Neuronal stem cell (in vitro differentiated cells): ENCODE results near the gene SERGEF.

Experiments
- DNase-seq: peaks from one replicate; pipeline ENCODE4 v3.0.0-alpha.2; 2013; ENCODE audit warnings: low spot score
- H2AFZ ChIP-seq: one replicate; pipeline ENCODE4 v1.6.1; 2013; ENCODE audit warnings: mild to moderate bottlenecking, low read length, inconsistent platforms
- H2AK5ac ChIP-seq: 2 replicates; pipeline ENCODE4 v1.6.1; 2013; ENCODE audit warnings: low read depth, mild to moderate bottlenecking, inconsistent platforms, low read length, moderate library complexity, mixed read lengths
- H2BK120ac ChIP-seq: 2 replicates; pipeline ENCODE4 v1.6.1; 2013; ENCODE audit warnings: low read depth, mild to moderate bottlenecking, inconsistent platforms, low read length, moderate library complexity, mixed read lengths
- H2BK12ac ChIP-seq: one replicate; pipeline ENCODE4 v1.6.1; 2013; ENCODE audit warnings: low read length, inconsistent platforms
- H2BK15ac ChIP-seq: 2 replicates; pipeline ENCODE4 v1.6.1; 2013; ENCODE audit warnings: mild to moderate bottlenecking, low read length, inconsistent platforms, mixed read lengths
- H2BK5ac ChIP-seq: one replicate; pipeline ENCODE4 v1.6.1; 2013; ENCODE audit warnings: inconsistent platforms, mild to moderate bottlenecking, low read length, moderate library complexity
- H3K14ac ChIP-seq: one replicate; pipeline ENCODE4 v1.6.1; 2013; ENCODE audit warnings: low read length, inconsistent platforms
- H3K18ac ChIP-seq: 2 replicates; pipeline ENCODE4 v1.6.1; 2013; ENCODE audit warnings: low read length, inconsistent platforms
- H3K23ac ChIP-seq: 2 replicates; pipeline ENCODE4 v1.6.1; 2013; ENCODE audit warnings: low read depth, mild to moderate bottlenecking, mixed read lengths, low read length, inconsistent platforms; ENCODE audit not compliant: poor library complexity
- H3K27ac ChIP-seq: replicated peaks from 3 replicates; pipeline ENCODE4 v1.5.1; 2013; ENCODE audit warnings: low read length, inconsistent platforms
- H3K27me3 ChIP-seq, 3 experiments: 2 replicates each; pipeline ENCODE4 v1.6.1; 2013; ENCODE audit warnings: low read length in 3 of 3, mild to moderate bottlenecking in 2 of 3, inconsistent platforms in 1 of 3, low read depth in 1 of 3, mixed read lengths in 1 of 3, moderate library complexity in 1 of 3; ENCODE audit not compliant: control insufficient read depth in 3 of 3, insufficient read depth in 3 of 3
- H3K36me3 ChIP-seq, 2 donors: replicated peaks in 1 of 2; 2 replicates each; pipeline ENCODE4 v1.6.1; 2013; ENCODE audit warnings: low read length in 2 of 2; ENCODE audit not compliant: control insufficient read depth in 2 of 2, insufficient read depth in 2 of 2
- H3K4ac ChIP-seq: 2 replicates; pipeline ENCODE4 v1.6.1; 2013; ENCODE audit warnings: inconsistent platforms, mild to moderate bottlenecking, low read length, moderate library complexity
- H3K4me1 ChIP-seq, 2 donors: 1 replicate in 1 of 2; 2 replicates in 1 of 2; pipeline ENCODE4 v1.6.1; 2013; ENCODE audit warnings: low read length in 2 of 2, low read depth in 1 of 2; ENCODE audit not compliant: control insufficient read depth in 2 of 2, insufficient read depth in 1 of 2
- H3K4me2 ChIP-seq: one replicate; pipeline ENCODE4 v1.6.1; 2013; ENCODE audit warnings: mild to moderate bottlenecking, low read length, inconsistent platforms; ENCODE audit not compliant: insufficient read depth, poor library complexity, severe bottlenecking
- H3K4me3 ChIP-seq, 2 donors: 2 replicates each; pipeline ENCODE4 v1.5.1; 2013; ENCODE audit warnings: low read length in 2 of 2, mild to moderate bottlenecking in 2 of 2, inconsistent platforms in 1 of 2, moderate library complexity in 1 of 2
- H3K79me1 ChIP-seq: one replicate; pipeline ENCODE4 v1.6.1; 2013; ENCODE audit warnings: low read depth, mild to moderate bottlenecking, inconsistent platforms, low read length, moderate library complexity
- H3K9ac ChIP-seq: one replicate; pipeline ENCODE4 v1.6.1; 2013; ENCODE audit warnings: mild to moderate bottlenecking, low read depth, low read length, inconsistent platforms; ENCODE audit not compliant: poor library complexity
- H3K9me3 ChIP-seq, 2 donors: replicated peaks in 1 of 2; 2 replicates each; pipeline versions ENCODE3 to v1.6.1; 2013; ENCODE audit warnings: low read length in 2 of 2, mild to moderate bottlenecking in 2 of 2, inconsistent platforms in 1 of 2, low read depth in 1 of 2, mixed read lengths in 1 of 2, moderate library complexity in 1 of 2; ENCODE audit not compliant: control insufficient read depth in 2 of 2, insufficient read depth in 1 of 2
- H4K8ac ChIP-seq: one replicate; pipeline ENCODE4 v1.6.1; 2013; ENCODE audit warnings: low read depth, mild to moderate bottlenecking, inconsistent platforms, low read length, moderate library complexity
- H4K91ac ChIP-seq: one replicate; pipeline ENCODE4 v1.6.1; 2013; ENCODE audit warnings: low read length, low read depth, mild to moderate bottlenecking, inconsistent platforms; ENCODE audit not compliant: poor library complexity
- WGBS, 2 donors: extraction: QIAGEN DNeasy Blood & Tissue Kit; methylation state at CpG; one replicate each; pipeline ENCODE4 v1.1.7; 2013; ENCODE audit warnings: missing lambda C conversion rate in 2 of 2, mixed read lengths in 1 of 2; ENCODE audit not compliant: insufficient read length in 2 of 2, insufficient replicate concordance in 1 of 2; ENCODE audit errors: extremely low coverage in 2 of 2; 5-methylcytosine and 5-hydroxymethylcytosine counted together

The SERGEF gene

DNA sequence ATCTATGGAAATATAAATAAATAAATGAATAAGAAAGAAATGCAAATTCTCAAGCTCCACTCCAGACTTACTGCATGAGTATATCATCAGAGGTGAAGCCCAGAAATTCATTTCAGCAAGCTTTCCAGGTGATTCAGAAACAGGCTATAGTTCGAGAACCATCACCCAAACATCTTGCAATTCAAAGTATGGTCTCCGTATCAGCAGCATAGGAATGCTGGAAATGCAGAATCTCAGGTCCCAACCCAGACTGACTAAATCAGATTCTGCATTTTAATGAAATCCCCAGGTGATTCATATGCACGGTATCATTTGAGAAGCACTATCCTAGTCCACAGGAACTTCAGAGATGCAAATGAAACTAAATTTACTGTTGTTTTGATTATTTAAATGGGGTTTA is 95.3 kb downstream of the SERGEF start:
- no peak overlapping the region for H4K8ac ChIP-seq
- no peaks in the 10 kb centered on the region for H3K27me3 ChIP-seq
- no peak for DNase-seq
- no CpG with 5 or more reads among the region's 3 CpGs for WGBS, 2 donors
- H4K91ac ChIP-seq = no peak overlapping the region
- no peak overlapping the region for H2BK15ac ChIP-seq
- no peak overlapping the region for H3K14ac ChIP-seq
- no peak overlapping the region for H2AFZ ChIP-seq
- H3K27ac ChIP-seq = no peak overlapping the region
- H2BK120ac ChIP-seq = no peak overlapping the region
- no peak overlapping the region for H2AK5ac ChIP-seq
- H2BK5ac ChIP-seq = no peak overlapping the region
- H2BK12ac ChIP-seq = no peak overlapping the region
- H3K4ac ChIP-seq = no peak overlapping the region
- H3K9ac ChIP-seq = no peak overlapping the region
- H3K4me3 ChIP-seq = no peak overlapping the region
- no peak overlapping the region for H3K4me2 ChIP-seq
- peaks cover 4 to 14% of the 10 kb centered on the region in 2 donors for H3K4me1 ChIP-seq
- H3K23ac ChIP-seq = no peak overlapping the region
- H3K9me3 ChIP-seq = peaks cover 0 to 2% of the 10 kb centered on the region in 2 donors
- no peaks in the 10 kb centered on the region for H3K79me1 ChIP-seq
- no peak overlapping the region for H3K18ac ChIP-seq
- peaks cover 0 to 14% of the 10 kb centered on the region in 2 donors for H3K36me3 ChIP-seq

DNA sequence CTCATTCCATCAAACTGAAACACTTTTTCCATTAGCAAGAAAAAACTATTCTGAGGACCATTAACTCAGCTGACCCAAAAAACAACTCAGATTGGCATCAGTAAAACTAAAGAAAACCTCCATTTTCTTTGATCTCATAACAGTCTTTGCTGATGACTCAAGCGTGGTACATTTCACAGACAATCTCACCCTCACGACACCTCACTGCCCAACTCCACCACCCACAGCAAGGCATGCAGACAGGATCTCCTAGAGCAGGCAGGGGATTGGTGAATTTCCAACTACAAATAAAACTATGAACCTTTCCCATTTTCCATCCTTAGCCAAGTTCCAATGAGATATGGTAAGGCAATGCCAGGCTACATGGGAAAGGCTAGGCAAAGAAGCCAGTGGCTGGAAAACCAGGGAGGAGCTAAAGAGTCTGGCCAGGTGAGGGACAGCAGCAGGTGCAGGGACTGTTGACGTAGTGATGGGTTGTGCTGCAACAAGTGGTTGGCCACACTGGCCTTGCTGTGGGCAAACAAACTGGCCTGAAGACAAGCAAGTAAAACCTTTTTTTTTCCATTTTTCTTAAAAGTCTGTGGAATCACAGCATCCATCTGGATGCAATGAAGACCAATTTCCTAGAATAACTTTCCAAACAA is 97.2 kb downstream of the SERGEF start:
- Histone ChIP-seq H3K36me3 (peaks cover 0 to 14% of the 10 kb centered on the region in 2 donors), H2AFZ (no peak overlapping the region), H2BK5ac (no peak overlapping the region), H2BK15ac (no peak overlapping the region), H3K4me2 (no peak overlapping the region), H3K14ac (no peak overlapping the region), H3K9me3 (peaks cover 0 to 2% of the 10 kb centered on the region in 2 donors), H4K8ac (no peak overlapping the region), H3K4me3 (no peak overlapping the region), H2AK5ac (no peak overlapping the region), H3K9ac (no peak overlapping the region), H3K4me1 (peaks cover 0 to 5% of the 10 kb centered on the region in 2 donors), H2BK120ac (no peak overlapping the region), H3K4ac (no peak overlapping the region), H4K91ac (no peak overlapping the region), H3K18ac (no peak overlapping the region), H3K79me1 (no peaks in the 10 kb centered on the region), H3K27ac (no peak overlapping the region), H3K27me3 (no peaks in the 10 kb centered on the region), H2BK12ac (no peak overlapping the region), H3K23ac (no peak overlapping the region)
- no CpG with 5 or more reads among the region's 3 CpGs for WGBS, 2 donors
- no peak for DNase-seq

DNA sequence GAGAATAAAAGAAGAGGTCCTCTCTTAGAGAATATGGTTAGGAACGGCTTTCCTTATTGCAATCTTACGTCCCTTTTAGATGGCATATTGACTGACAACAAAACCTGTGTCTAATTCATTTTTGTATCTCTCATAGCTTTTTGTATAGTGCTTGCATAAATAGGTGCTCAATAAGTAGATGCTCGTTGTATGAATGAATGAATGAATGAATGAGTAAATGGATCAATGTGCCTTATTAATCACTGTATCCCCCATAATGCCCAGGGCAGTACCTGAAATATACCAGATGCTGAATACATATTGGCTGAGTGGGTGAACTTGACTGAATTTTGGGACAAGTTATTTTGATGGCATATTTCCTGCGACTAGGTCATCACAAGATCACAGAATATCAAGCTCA is 97.9 kb downstream of the SERGEF start:
- Histone ChIP-seq H4K8ac (no peak overlapping the region), H3K4me1 (peaks cover 0 to 5% of the 10 kb centered on the region in 2 donors), H2AFZ (no peak overlapping the region), H2BK15ac (no peak overlapping the region), H3K9me3 (peaks cover 0 to 2% of the 10 kb centered on the region in 2 donors), H2BK120ac (no peak overlapping the region), H2BK5ac (no peak overlapping the region), H3K4me2 (no peak overlapping the region), H3K4me3 (no peak overlapping the region), H2BK12ac (no peak overlapping the region), H3K27me3 (no peaks in the 10 kb centered on the region), H3K18ac (no peak overlapping the region), H3K36me3 (peaks cover 0 to 14% of the 10 kb centered on the region in 2 donors), H3K14ac (no peak overlapping the region), H3K4ac (no peak overlapping the region), H3K79me1 (no peaks in the 10 kb centered on the region), H4K91ac (no peak overlapping the region), H3K27ac (no peak overlapping the region), H3K9ac (no peak overlapping the region), H3K23ac (no peak overlapping the region), H2AK5ac (no peak overlapping the region)
- WGBS, 2 donors = no CpG with 5 or more reads among the region's 4 CpGs
- no peak for DNase-seq

DNA sequence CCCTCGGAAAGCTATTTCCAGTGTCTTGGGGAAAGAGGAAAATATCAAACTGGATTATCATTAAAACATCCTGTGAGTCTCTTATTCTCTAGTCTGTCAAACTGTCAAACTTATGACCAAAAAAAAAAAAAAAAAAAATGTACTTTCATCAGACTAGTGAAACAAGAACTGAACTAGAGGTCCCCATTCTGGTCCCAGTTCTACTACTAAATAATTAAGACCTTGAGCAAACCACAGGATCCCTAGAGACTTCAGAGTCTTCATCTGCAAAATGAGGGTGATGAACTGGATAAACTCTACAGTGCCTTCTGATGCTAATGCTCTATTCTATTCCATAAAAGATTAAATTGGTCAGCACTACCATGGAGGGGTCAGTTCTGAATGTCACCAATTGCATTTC is 105.8 kb downstream of the SERGEF start:
- no CpG with 5 or more reads among the region's 1 CpG for WGBS, 2 donors
- Histone ChIP-seq H2BK15ac (no peak overlapping the region), H3K27ac (no peak overlapping the region), H2AFZ (no peak overlapping the region), H3K4me3 (no peak overlapping the region), H3K9me3 (no peaks in the 10 kb centered on the region), H3K4me1 (peaks cover 0 to 5% of the 10 kb centered on the region in 2 donors), H4K8ac (no peak overlapping the region), H3K9ac (no peak overlapping the region), H3K4ac (no peak overlapping the region), H3K36me3 (no peaks in the 10 kb centered on the region), H3K23ac (no peak overlapping the region), H3K14ac (no peak overlapping the region), H3K4me2 (no peak overlapping the region), H3K79me1 (no peaks in the 10 kb centered on the region), H2BK5ac (no peak overlapping the region), H3K27me3 (no peaks in the 10 kb centered on the region), H2AK5ac (no peak overlapping the region), H3K18ac (no peak overlapping the region), H2BK120ac (no peak overlapping the region), H4K91ac (no peak overlapping the region), H2BK12ac (no peak overlapping the region)
- DNase-seq = no peak
